ENCODE measurements around the gene LAMB4.

The LAMB4 gene

GRCh38 chr7:108003599-108003935, 126.6 kb downstream of the LAMB4 start:
- Histone ChIP-seq H3K27me3 (replicated peaks in 2 of 5; ENCODE audit: control insufficient read depth in 4 of 5, insufficient read depth in 5 of 5, low read length in 4 of 5) (peaks cover 6 to 90% (median 45%) of the 10 kb centered on the region in 5 experiments), H3K4me1 (ENCODE audit: control extremely low read depth in 1 of 4, control insufficient read depth in 4 of 4, insufficient read depth in 4 of 4, low read length in 3 of 4) (peaks cover 3 to 27% (median 22%) of the 10 kb centered on the region in 4 experiments), H3K27ac (ENCODE audit: insufficient read depth in 1 of 2, low read depth in 1 of 2, low read length in 2 of 2, poor library complexity in 1 of 2, severe bottlenecking in 2 of 2) (no peak overlapping the region), H3K9me3 (ENCODE audit: control extremely low read depth in 1 of 5, control insufficient read depth in 4 of 5, insufficient read depth in 2 of 5, low read depth in 1 of 5, low read length in 4 of 5) (no peaks in the 10 kb centered on the region), H3K36me3 (ENCODE audit: control insufficient read depth in 4 of 4, insufficient read depth in 4 of 4, low read length in 3 of 4) (no peaks in the 10 kb centered on the region), H3K4me3 (ENCODE audit: control insufficient read depth in 1 of 7, extremely low read depth in 1 of 7, insufficient read depth in 4 of 7, low read depth in 2 of 7, low read length in 6 of 7) (peak overlapping the region in 6 of 7 experiments; percentile 56 to 80 (median 66))
- no peak for DNase-seq
- ChIA-PET CTCF (no interaction called here), POLR2A (no interaction called here)
- 16% methylated on average over 13 of the region's 15 CpGs for WGBS (ENCODE audit: insufficient coverage)

GRCh38 chr7:108002726-108003598, 127.2 kb downstream of the LAMB4 start, which contains the start of gene LAMB1:
LAMB1 (minus strand) TSS chr7:108003161; CDS start chr7:108002885, 276 bp downstream.
- Histone ChIP-seq H3K4me3 (ENCODE audit: control insufficient read depth in 1 of 7, extremely low read depth in 1 of 7, insufficient read depth in 4 of 7, low read depth in 2 of 7, low read length in 6 of 7) (peak within 1 kb of the TSS; percentile 23 to 80 (median 62)), H3K9me3 (ENCODE audit: control extremely low read depth in 1 of 5, control insufficient read depth in 4 of 5, insufficient read depth in 2 of 5, low read depth in 1 of 5, low read length in 4 of 5) (no peaks in the 10 kb centered on the region), H3K27ac (ENCODE audit: insufficient read depth in 1 of 2, low read depth in 1 of 2, low read length in 2 of 2, poor library complexity in 1 of 2, severe bottlenecking in 2 of 2) (no peak within 1 kb of the TSS), H3K36me3 (ENCODE audit: control insufficient read depth in 4 of 4, insufficient read depth in 4 of 4, low read length in 3 of 4) (no peaks in the 10 kb centered on the region), H3K27me3 (replicated peaks in 2 of 5; ENCODE audit: control insufficient read depth in 4 of 5, insufficient read depth in 5 of 5, low read length in 4 of 5) (peaks cover 4 to 91% (median 45%) of the 10 kb centered on the region in 5 experiments), H3K4me1 (ENCODE audit: control extremely low read depth in 1 of 4, control insufficient read depth in 4 of 4, insufficient read depth in 4 of 4, low read length in 3 of 4) (peaks cover 3 to 27% (median 22%) of the 10 kb centered on the region in 4 experiments)
- ChIA-PET CTCF (interaction anchor here (2.0 kb wide), 1 partner anchor 14 kb away, joined by 5 read pairs; no protein-coding TSS in a partner anchor), POLR2A (no interaction called here)
- DNase-seq = peak in 2 of 3 donors; percentile 42 to 52
- under 1% methylated on average over 68 of the region's 75 CpGs for WGBS (ENCODE audit: insufficient coverage)

DNA sequence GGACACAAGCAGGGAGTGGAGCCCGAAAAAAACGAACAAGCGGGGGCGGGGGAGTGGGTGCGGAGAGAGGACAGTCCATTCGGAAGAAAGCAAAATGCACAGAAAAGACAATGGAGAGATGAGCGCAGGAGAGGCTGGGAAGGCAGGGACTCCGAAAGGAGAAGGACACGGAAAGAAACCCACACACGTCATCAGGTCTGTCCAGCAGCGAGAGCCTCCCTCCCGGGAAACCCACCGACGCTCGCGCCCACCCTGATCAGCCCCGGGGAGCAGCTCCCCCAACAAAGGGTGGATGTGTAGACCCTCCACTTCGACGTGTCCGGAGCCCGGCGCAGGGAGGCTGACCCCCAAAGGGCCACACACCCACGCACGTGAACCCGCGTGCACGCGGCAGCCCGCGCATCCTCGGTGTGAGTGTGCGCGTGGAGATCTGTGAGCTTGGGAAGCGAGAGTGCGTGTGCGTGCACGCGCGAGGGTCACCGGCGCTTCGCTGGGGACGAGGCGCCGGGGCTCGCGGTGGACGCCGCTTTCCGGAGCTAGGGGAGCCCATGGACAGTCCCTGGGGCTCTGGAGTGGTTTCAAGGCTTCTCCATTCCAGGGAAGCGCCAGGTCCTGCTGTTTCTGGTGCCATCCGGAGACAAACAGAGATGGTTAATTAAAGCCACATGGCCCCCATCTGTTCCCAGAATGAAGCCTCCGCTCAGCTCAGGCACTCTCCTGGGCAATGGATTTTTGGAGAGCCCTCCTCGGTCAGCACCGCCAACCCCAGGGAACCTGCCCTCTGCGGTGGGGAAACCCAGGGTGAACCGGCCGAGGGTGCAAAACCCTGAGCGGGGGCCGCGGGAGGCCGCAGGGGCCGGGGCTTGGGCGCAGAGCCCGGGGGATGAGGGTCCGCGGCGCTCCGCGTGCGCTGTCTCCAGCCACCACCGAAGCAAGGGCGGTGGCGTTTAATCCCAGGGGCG, 128.1 kb downstream of the LAMB4 start:
- Histone ChIP-seq H3K9me3 (ENCODE audit: control extremely low read depth in 1 of 5, control insufficient read depth in 4 of 5, insufficient read depth in 2 of 5, low read depth in 1 of 5, low read length in 4 of 5) (no peaks in the 10 kb centered on the region), H3K4me3 (ENCODE audit: control insufficient read depth in 1 of 7, extremely low read depth in 1 of 7, insufficient read depth in 4 of 7, low read depth in 2 of 7, low read length in 6 of 7) (peak overlapping the region; percentile 23 to 80 (median 62)), H3K27me3 (replicated peaks in 2 of 5; ENCODE audit: control insufficient read depth in 4 of 5, insufficient read depth in 5 of 5, low read length in 4 of 5) (peaks cover 4 to 86% (median 45%) of the 10 kb centered on the region in 5 experiments), H3K4me1 (ENCODE audit: control extremely low read depth in 1 of 4, control insufficient read depth in 4 of 4, insufficient read depth in 4 of 4, low read length in 3 of 4) (peaks cover 3 to 27% (median 22%) of the 10 kb centered on the region in 4 experiments), H3K27ac (ENCODE audit: insufficient read depth in 1 of 2, low read depth in 1 of 2, low read length in 2 of 2, poor library complexity in 1 of 2, severe bottlenecking in 2 of 2) (no peak overlapping the region), H3K36me3 (ENCODE audit: control insufficient read depth in 4 of 4, insufficient read depth in 4 of 4, low read length in 3 of 4) (no peaks in the 10 kb centered on the region)
- peak in 1 of 3 donors; percentile 31 for DNase-seq
- ChIA-PET POLR2A (no interaction called here), CTCF (interaction anchor here (2.0 kb wide), 1 partner anchor 15 kb away, joined by 5 read pairs; no protein-coding TSS in a partner anchor)
- 2% methylated on average over 57 of the region's 75 CpGs for WGBS (ENCODE audit: insufficient coverage)

DNA sequence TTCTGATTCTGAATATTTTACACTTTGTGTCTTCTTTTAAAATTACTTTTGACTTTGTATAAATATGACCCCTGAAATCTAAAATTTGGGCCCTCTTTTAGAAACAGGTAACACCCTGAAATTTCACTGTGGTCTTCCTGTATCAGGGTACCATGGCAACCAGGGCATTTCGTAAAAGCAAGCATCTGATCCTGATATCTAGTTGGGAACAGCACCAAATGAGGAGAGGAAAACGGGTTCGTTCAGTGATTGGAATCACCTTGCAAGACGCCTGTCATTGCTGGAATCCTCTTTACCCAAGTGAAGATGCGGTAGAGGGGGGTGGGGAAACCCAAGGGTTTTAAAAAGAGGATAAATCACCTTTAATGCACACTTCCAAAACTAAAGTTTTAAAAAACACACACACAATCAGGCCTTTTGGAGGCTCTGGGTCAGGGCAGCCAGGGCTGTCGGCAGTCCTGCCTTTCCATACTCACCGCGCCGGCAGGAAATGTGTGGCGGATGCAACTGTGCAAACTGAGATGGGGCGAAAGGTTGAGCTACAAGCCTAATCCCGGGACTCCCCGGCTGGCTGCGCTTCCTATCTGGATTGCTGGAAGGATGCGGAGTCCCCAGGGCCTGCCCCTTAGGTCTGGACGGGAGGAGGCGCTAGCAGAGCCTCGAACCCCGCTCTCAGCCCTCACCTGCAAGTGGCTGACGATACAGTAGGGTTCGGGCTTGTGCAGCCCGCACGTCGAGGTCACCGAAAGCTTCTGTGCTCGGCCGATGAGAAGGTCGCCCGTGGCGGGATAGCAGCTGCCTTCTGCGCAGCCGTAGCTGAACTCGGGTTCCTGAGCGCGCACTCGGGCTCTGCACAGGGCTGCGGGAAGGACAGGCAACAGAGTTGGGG, 129.0 kb downstream of the LAMB4 start:
- H3K4me1 ChIP-seq (ENCODE audit: control extremely low read depth in 1 of 4, control insufficient read depth in 4 of 4, insufficient read depth in 4 of 4, low read length in 3 of 4) = peaks cover 3 to 27% (median 22%) of the 10 kb centered on the region in 4 experiments
- no peak overlapping the region for H3K27ac ChIP-seq (ENCODE audit: insufficient read depth in 1 of 2, low read depth in 1 of 2, low read length in 2 of 2, poor library complexity in 1 of 2, severe bottlenecking in 2 of 2)
- CTCF ChIA-PET = interaction anchor here (2.0 kb wide), 1 partner anchor 16 kb away, joined by 5 read pairs; no protein-coding TSS in a partner anchor
- H3K9me3 ChIP-seq (ENCODE audit: control extremely low read depth in 1 of 5, control insufficient read depth in 4 of 5, insufficient read depth in 2 of 5, low read depth in 1 of 5, low read length in 4 of 5) = no peaks in the 10 kb centered on the region
- WGBS (ENCODE audit: insufficient coverage) = 13% methylated on average over 36 of the region's 37 CpGs
- peak overlapping the region in 6 of 7 experiments; percentile 56 to 80 (median 66) for H3K4me3 ChIP-seq (ENCODE audit: control insufficient read depth in 1 of 7, extremely low read depth in 1 of 7, insufficient read depth in 4 of 7, low read depth in 2 of 7, low read length in 6 of 7)
- peak in 2 of 3 donors; percentile 28 to 35 for DNase-seq
- no peaks in the 10 kb centered on the region for H3K36me3 ChIP-seq (ENCODE audit: control insufficient read depth in 4 of 4, insufficient read depth in 4 of 4, low read length in 3 of 4)
- POLR2A ChIA-PET = no interaction called here
- H3K27me3 ChIP-seq (replicated peaks in 2 of 5; ENCODE audit: control insufficient read depth in 4 of 5, insufficient read depth in 5 of 5, low read length in 4 of 5) = peaks cover 4 to 82% (median 40%) of the 10 kb centered on the region in 5 experiments

GRCh38 chr7:107999779-108000560, 130.2 kb downstream of the LAMB4 start:
- peaks cover 2 to 79% (median 40%) of the 10 kb centered on the region in 5 experiments for H3K27me3 ChIP-seq (replicated peaks in 2 of 5; ENCODE audit: control insufficient read depth in 4 of 5, insufficient read depth in 5 of 5, low read length in 4 of 5)
- no peaks in the 10 kb centered on the region for H3K9me3 ChIP-seq (ENCODE audit: control extremely low read depth in 1 of 5, control insufficient read depth in 4 of 5, insufficient read depth in 2 of 5, low read depth in 1 of 5, low read length in 4 of 5)
- WGBS (ENCODE audit: insufficient coverage) = 90% methylated on average over 2 of the region's 4 CpGs
- H3K27ac ChIP-seq (ENCODE audit: insufficient read depth in 1 of 2, low read depth in 1 of 2, low read length in 2 of 2, poor library complexity in 1 of 2, severe bottlenecking in 2 of 2) = no peak overlapping the region
- H3K4me1 ChIP-seq (ENCODE audit: control extremely low read depth in 1 of 4, control insufficient read depth in 4 of 4, insufficient read depth in 4 of 4, low read length in 3 of 4) = peaks cover 3 to 27% (median 22%) of the 10 kb centered on the region in 4 experiments
- no peaks in the 10 kb centered on the region for H3K36me3 ChIP-seq (ENCODE audit: control insufficient read depth in 4 of 4, insufficient read depth in 4 of 4, low read length in 3 of 4)
- no peak overlapping the region for H3K4me3 ChIP-seq (ENCODE audit: control insufficient read depth in 1 of 7, extremely low read depth in 1 of 7, insufficient read depth in 4 of 7, low read depth in 2 of 7, low read length in 6 of 7)
- POLR2A ChIA-PET = no interaction called here
- CTCF ChIA-PET = no interaction called here
- DNase-seq = peak in 1 of 3 donors; percentile 9

All from common myeloid progenitor, CD34-positive (primary cell).